Loucy (cell line): ENCODE data around the gene SOX4.

ENCODE experiments used
- EZH2phosphoT487 ChIP-seq: fragments of 200-600 bp; IDR thresholded peaks from 2 replicates; pipeline ENCODE4 v1.6.1; 2018; ENCODE audit warnings: antibody characterized with exemption, mild to moderate bottlenecking, moderate library complexity, borderline replicate concordance
- TF ChIP-seq, protein P1 (sequence below): fragments of 200-600 bp; sonication (generic); conservative IDR thresholded peaks from 2 replicates; pipeline ENCODE4 v1.5.1; 2014; ENCODE audit warnings: mild to moderate bottlenecking, antibody characterized with exemption, low read length

DNA sequence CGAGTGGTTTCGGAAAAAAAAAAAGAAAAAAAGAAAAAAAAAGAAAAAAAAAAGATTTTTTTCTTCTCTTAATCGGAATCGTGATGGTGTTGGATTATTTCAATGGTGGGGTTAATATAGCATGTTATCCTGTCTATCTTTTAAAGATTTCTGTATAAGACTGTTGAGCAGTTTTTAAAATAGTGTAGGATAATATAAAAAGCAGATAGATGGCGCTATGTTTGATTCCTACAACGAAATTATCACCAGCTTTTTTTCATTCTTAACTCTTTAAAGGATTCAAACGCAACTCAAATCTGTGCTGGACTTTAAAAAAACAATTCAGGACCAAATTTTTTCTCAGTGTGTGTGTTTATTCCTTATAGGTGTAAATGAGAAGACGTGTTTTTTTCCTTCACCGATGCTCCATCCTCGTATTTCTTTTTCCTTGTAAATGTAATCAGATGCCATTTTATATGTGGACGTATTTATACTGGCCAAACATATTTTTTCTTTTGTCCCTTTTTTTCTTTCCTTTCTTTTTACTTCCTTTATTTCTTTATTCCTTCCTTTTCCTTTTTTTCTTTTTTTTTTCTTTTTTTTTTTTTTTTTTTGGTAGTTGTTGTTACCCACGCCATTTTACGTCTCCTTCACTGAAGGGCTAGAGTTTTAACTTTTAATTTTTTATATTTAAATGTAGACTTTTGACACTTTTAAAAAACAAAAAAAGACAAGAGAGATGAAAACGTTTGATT, 3.6 kb downstream of the SOX4 start:
- TF ChIP-seq, protein P1, sequence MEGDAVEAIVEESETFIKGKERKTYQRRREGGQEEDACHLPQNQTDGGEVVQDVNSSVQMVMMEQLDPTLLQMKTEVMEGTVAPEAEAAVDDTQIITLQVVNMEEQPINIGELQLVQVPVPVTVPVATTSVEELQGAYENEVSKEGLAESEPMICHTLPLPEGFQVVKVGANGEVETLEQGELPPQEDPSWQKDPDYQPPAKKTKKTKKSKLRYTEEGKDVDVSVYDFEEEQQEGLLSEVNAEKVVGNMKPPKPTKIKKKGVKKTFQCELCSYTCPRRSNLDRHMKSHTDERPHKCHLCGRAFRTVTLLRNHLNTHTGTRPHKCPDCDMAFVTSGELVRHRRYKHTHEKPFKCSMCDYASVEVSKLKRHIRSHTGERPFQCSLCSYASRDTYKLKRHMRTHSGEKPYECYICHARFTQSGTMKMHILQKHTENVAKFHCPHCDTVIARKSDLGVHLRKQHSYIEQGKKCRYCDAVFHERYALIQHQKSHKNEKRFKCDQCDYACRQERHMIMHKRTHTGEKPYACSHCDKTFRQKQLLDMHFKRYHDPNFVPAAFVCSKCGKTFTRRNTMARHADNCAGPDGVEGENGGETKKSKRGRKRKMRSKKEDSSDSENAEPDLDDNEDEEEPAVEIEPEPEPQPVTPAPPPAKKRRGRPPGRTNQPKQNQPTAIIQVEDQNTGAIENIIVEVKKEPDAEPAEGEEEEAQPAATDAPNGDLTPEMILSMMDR, result peak; percentile 63
- no peak for TF ChIP-seq EZH2phosphoT487
